ENCODE data around the gene ZNF606.
A peak's percentile ranks its signal among the peaks of the same experiment; 100 is the strongest.

Gene ZNF606

GRCh38 chr19:57934820-57935665, 67.6 kb downstream of the ZNF606 start, which contains the start of gene ZNF418:
Gene ZNF418 (minus strand): TSS chr19:57935402. CDS start chr19:57933822, 1,580 bp downstream.
- peak in 1 of 2 donors; percentile 17 for DNase-seq (ENCODE audit: low read depth in 1 of 2, low spot score in 1 of 2)

DNA sequence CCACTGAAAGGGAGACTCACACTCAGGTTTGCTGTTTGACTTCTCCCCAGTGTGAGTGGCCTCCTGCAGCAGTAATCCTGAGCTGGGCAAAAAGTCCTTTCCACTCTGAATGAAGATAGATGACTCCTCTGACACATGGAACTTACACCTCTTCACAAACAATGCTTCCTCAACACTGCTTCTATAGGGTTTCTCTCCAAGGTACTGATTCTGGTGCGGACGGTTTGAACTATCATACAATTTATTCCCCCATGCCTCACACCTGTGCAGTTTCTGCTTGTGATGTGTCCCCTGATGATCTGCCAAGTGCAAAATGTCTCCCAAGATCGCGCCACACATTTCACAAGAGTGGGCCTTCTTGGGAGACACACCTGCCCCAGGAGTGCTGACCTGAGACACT, 75.0 kb downstream of the ZNF606 start:
- no peak for DNase-seq (ENCODE audit: low read depth in 1 of 2, low spot score in 1 of 2)

All from activated T-helper 1 cell treated with anti-CD3 and anti-CD28 coated beads, Interleukin-2, amount 50 U/mL, for 16 hours (primary cell).